SU-DHL-6 (cell line): ENCODE results near the gene ZNF555.

Experiments
- H2AFZ ChIP-seq: fragments of 200-600 bp; sonication (generic); 2 replicates; pipeline ENCODE4 v1.6.1; 2014; ENCODE audit warnings: low read depth, mild to moderate bottlenecking, moderate library complexity, mixed read lengths, antibody characterized with exemption, low read length; ENCODE audit not compliant: severe bottlenecking
- H3F3A ChIP-seq: fragments of 200-600 bp; shearing (Covaris generic); 2 replicates; pipeline ENCODE4 v1.6.0; 2016; ENCODE audit warnings: antibody characterized with exemption, mild to moderate bottlenecking; ENCODE audit not compliant: insufficient read depth
- H3K27ac ChIP-seq: fragments of 200-600 bp; sonication (generic); 2 replicates; pipeline ENCODE4 v1.5.1; 2016; ENCODE audit warnings: low read depth, mild to moderate bottlenecking, low read length, moderate library complexity, mixed read lengths
- H3K27me3 ChIP-seq: fragments of 200-600 bp; sonication (generic), shearing (Covaris generic); 2 replicates; pipeline ENCODE4 v1.6.0; 2014; ENCODE audit warnings: mild to moderate bottlenecking, low read length
- H3K36me3 ChIP-seq: fragments of 200-600 bp; sonication (generic); 2 replicates; pipeline ENCODE4 v1.6.1; 2014; ENCODE audit warnings: mild to moderate bottlenecking, low read length, mixed read lengths
- H3K4me2 ChIP-seq: fragments of 300-600, 200-600 bp; shearing (Covaris generic), sonication (generic); 2 replicates; pipeline ENCODE4 v1.6.0; 2014; ENCODE audit warnings: low read length, low read depth, mild to moderate bottlenecking; ENCODE audit not compliant: poor library complexity, severe bottlenecking
- H3K4me3 ChIP-seq: fragments of 200-600 bp; sonication (generic); 2 replicates; pipeline ENCODE4 v1.5.1; 2014; ENCODE audit warnings: antibody characterized with exemption, low read length, mild to moderate bottlenecking, mixed read lengths; ENCODE audit not compliant: insufficient read depth, poor library complexity, severe bottlenecking
- H3K79me2 ChIP-seq: fragments of 200-600 bp; sonication (generic); 2 replicates; pipeline ENCODE4 v1.6.1; 2014; ENCODE audit warnings: mild to moderate bottlenecking, low read length, moderate library complexity; ENCODE audit not compliant: insufficient read depth
- H3K9ac ChIP-seq: fragments of 200-600 bp; sonication (generic); 2 replicates; pipeline ENCODE4 v1.7.0; 2014; ENCODE audit warnings: mild to moderate bottlenecking, low read length
- H3K9me2 ChIP-seq: fragments of 200-600 bp; sonication (generic); replicated peaks from 2 replicates; pipeline ENCODE4 v1.6.1; 2014; ENCODE audit warnings: low read length; ENCODE audit not compliant: insufficient read depth
- H3K9me3 ChIP-seq: fragments of 200-600 bp; sonication (generic); 2 replicates; pipeline ENCODE4 v1.6.1; 2014; ENCODE audit warnings: low read length, mixed read lengths; ENCODE audit not compliant: insufficient read depth
- H4K20me1 ChIP-seq: fragments of 200-600 bp; sonication (generic); 2 replicates; pipeline ENCODE4 v1.6.1; 2014; ENCODE audit warnings: low read depth, mild to moderate bottlenecking, antibody characterized with exemption, low read length, moderate library complexity, mixed read lengths
- CTCF ChIP-seq: fragments of 200-600 bp; sonication (generic); IDR thresholded peaks from one replicate; pipeline ENCODE4 v1.5.1; 2017; ENCODE audit warnings: antibody characterized with exemption, mild to moderate bottlenecking, low read length, moderate library complexity; ENCODE audit not compliant: insufficient read depth, poor library complexity, severe bottlenecking
- EZH2phosphoT487 ChIP-seq: fragments of 200-600 bp; sonication (generic), shearing (Covaris generic); conservative IDR thresholded peaks from 2 replicates; pipeline ENCODE4 v1.6.1; 2018; ENCODE audit warnings: mild to moderate bottlenecking, antibody characterized with exemption, low read length, moderate library complexity, mixed read lengths

ZNF555 gene

DNA sequence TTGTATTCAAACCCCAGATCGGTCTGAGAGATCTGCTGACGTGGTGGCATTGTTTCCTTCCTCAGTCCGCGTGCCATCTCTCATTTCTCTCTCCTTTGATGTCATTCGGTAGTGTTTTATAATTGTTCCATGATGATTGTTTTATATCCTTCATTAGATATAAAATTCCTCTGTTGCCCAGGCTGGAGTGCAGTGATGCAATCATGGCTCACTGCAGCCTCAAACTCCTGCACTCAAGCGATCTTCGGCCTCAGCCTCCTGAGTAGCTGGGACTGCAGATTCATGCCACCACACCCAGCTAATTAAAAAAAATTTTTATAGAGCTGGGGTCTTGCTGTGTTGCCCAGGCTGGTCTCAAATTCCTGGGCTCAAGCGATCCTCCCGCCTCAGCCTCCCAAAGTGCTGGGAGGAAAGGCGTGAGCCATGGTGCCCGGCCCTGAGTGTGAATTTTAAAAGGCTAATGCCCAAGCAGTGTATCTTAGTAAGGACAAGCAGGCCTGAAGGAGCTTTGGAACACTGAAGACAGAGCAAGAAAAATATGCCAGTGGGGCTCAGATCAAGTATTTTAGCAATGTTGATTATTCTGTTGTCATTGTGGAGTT is 64.7 kb downstream of the ZNF555 start:
- H2AFZ ChIP-seq, result no peak overlapping the region
- H3K9ac ChIP-seq, result no peak overlapping the region
- H3K79me2 ChIP-seq, result no peaks in the 10 kb centered on the region
- H3F3A ChIP-seq, result no peaks in the 10 kb centered on the region
- no peaks in the 10 kb centered on the region for H3K27me3 ChIP-seq
- no peaks in the 10 kb centered on the region for H3K9me2 ChIP-seq
- no peak overlapping the region for H3K4me2 ChIP-seq
- H3K9me3 ChIP-seq, result no peaks in the 10 kb centered on the region
- no peak overlapping the region for H3K27ac ChIP-seq
- H3K36me3 ChIP-seq, result no peaks in the 10 kb centered on the region
- TF ChIP-seq CTCF (no peak), EZH2phosphoT487 (no peak)
- no peak overlapping the region for H3K4me3 ChIP-seq
- no peaks in the 10 kb centered on the region for H4K20me1 ChIP-seq

GRCh38 chr19:2906631-2907195 is 65.4 kb downstream of the ZNF555 start:
- H2AFZ ChIP-seq, result no peak overlapping the region
- H3K79me2 ChIP-seq, result no peaks in the 10 kb centered on the region
- H3K4me2 ChIP-seq, result no peak overlapping the region
- H3K36me3 ChIP-seq, result no peaks in the 10 kb centered on the region
- H3K27ac ChIP-seq, result no peak overlapping the region
- no peaks in the 10 kb centered on the region for H3K9me2 ChIP-seq
- H3K9ac ChIP-seq, result no peak overlapping the region
- H3K4me3 ChIP-seq, result no peak overlapping the region
- H3F3A ChIP-seq, result no peaks in the 10 kb centered on the region
- no peaks in the 10 kb centered on the region for H3K9me3 ChIP-seq
- H4K20me1 ChIP-seq, result no peaks in the 10 kb centered on the region
- TF ChIP-seq EZH2phosphoT487 (no peak), CTCF (no peak)
- no peaks in the 10 kb centered on the region for H3K27me3 ChIP-seq
